ENCODE measurements around the gene CCS. TPM values are rescaled to one million over a fixed set of nuclear protein-coding genes. Genes with fewer than 3 reads are reported as not detected.
"Not testable (repeated sequence)": the region's sequence is repeated elsewhere in the genome, so short reads cannot be mapped to it uniquely, and the experiment has no call there.

The CCS gene
- polyA plus RNA-seq, 10 donors: 27.3 to 47.6 (median 31.5) TPM

- no peak for DNase-seq
Measured at GRCh38 chr11:66625041-66625751, 32.2 kb downstream of the CCS start.

GRCh38 chr11:66625752-66626149, 32.8 kb downstream of the CCS start:
- no peak for DNase-seq

GRCh38 chr11:66626382-66626781, 33.4 kb downstream of the CCS start:
- no peak for DNase-seq

- DNase-seq: no peak
Measured at GRCh38 chr11:66626926-66627325, 33.9 kb downstream of the CCS start.

GRCh38 chr11:66628061-66628603, 35.1 kb downstream of the CCS start:
- DNase-seq: no peak

GRCh38 chr11:66629356-66629755, 36.4 kb downstream of the CCS start:
- DNase-seq: no peak

GRCh38 chr11:66631883-66632282, 38.9 kb downstream of the CCS start:
- DNase-seq: no peak

- DNase-seq: no peak
Measured at GRCh38 chr11:66632952-66633351, 40.0 kb downstream of the CCS start.

GRCh38 chr11:66636411-66636810, 43.4 kb downstream of the CCS start:
- no peak for DNase-seq

GRCh38 chr11:66637557-66638176, 44.7 kb downstream of the CCS start:
- no peak for DNase-seq

- peak; percentile 100 for DNase-seq
Measured at GRCh38 chr11:66638177-66639065, 45.4 kb downstream of the CCS start, which contains the start of gene RBM4. RBM4 (plus strand) TSS chr11:66638703; CDS start chr11:66639712, 1,009 bp downstream.

- DNase-seq: peak; percentile 34 to 83 (median 55)
Measured at GRCh38 chr11:66639066-66639813, 46.3 kb downstream of the CCS start.

GRCh38 chr11:66639814-66640340, 46.9 kb downstream of the CCS start:
- DNase-seq: not testable (repeated sequence)

GRCh38 chr11:66641834-66642233, 48.8 kb downstream of the CCS start:
- DNase-seq: no peak

- DNase-seq: peak in 1 of 3 donors; percentile 15
Measured at GRCh38 chr11:66643745-66644437, 50.9 kb downstream of the CCS start.

GRCh38 chr11:66646828-66647227, 53.8 kb downstream of the CCS start:
- no peak for DNase-seq

- DNase-seq: no peak
Measured at GRCh38 chr11:66649903-66650302, 56.9 kb downstream of the CCS start.

- DNase-seq: no peak
Measured at GRCh38 chr11:66651016-66651415, 58.0 kb downstream of the CCS start.

GRCh38 chr11:66652651-66653050, 59.7 kb downstream of the CCS start:
- DNase-seq: no peak

- no peak for DNase-seq
Measured at GRCh38 chr11:66653123-66653522, 60.1 kb downstream of the CCS start.
